H9 (cell line): ENCODE results near the gene ZCCHC7. TPM values are rescaled to one million over a fixed set of nuclear protein-coding genes. Genes with fewer than 3 reads are reported as not detected.

Experiments
- DNase-seq: peaks from one replicate; pipeline ENCODE4 v3.0.0-alpha.2; 2017
- H2AFZ ChIP-seq: one replicate; pipeline ENCODE4 v1.6.1; 2013; ENCODE audit warnings: mild to moderate bottlenecking, low read length, control low read depth, moderate library complexity
- H2AK5ac ChIP-seq: 2 replicates; pipeline ENCODE4 v1.6.1; 2013; ENCODE audit warnings: low read length, control low read depth, mixed read lengths; ENCODE audit not compliant: insufficient read length
- H2BK120ac ChIP-seq: one replicate; pipeline ENCODE4 v1.6.1; 2013; ENCODE audit warnings: low read depth, mild to moderate bottlenecking, low read length, control low read depth, inconsistent platforms; ENCODE audit not compliant: poor library complexity, severe bottlenecking
- H2BK12ac ChIP-seq: 2 replicates; pipeline ENCODE4 v1.6.1; 2013; ENCODE audit warnings: low read length, control low read depth, mixed read lengths, low read depth; ENCODE audit not compliant: insufficient read length
- H2BK15ac ChIP-seq: 2 replicates; pipeline ENCODE4 v1.6.1; 2013; ENCODE audit warnings: low read depth, low read length, control low read depth
- H2BK20ac ChIP-seq: one replicate; pipeline ENCODE4 v1.6.1; 2013; ENCODE audit warnings: low read depth, mild to moderate bottlenecking, low read length, control low read depth, inconsistent platforms; ENCODE audit not compliant: poor library complexity, severe bottlenecking
- H2BK5ac ChIP-seq: 2 replicates; pipeline ENCODE4 v1.6.1; 2013; ENCODE audit warnings: low read length, control low read depth, mixed read lengths; ENCODE audit not compliant: insufficient read length
- H3K14ac ChIP-seq: 2 replicates; pipeline ENCODE4 v1.6.1; 2013; ENCODE audit warnings: low read length, control low read depth; ENCODE audit not compliant: insufficient read depth
- H3K18ac ChIP-seq: 2 replicates; pipeline ENCODE4 v1.6.1; 2013; ENCODE audit warnings: low read depth, mild to moderate bottlenecking, mixed read lengths, low read length, control low read depth; ENCODE audit not compliant: insufficient read length
- H3K23ac ChIP-seq: 2 replicates; pipeline ENCODE4 v1.6.1; 2013; ENCODE audit warnings: low read length, control low read depth, mixed read lengths, low read depth; ENCODE audit not compliant: insufficient read length
- H3K23me2 ChIP-seq: 2 replicates; pipeline ENCODE4 v1.6.1; 2013; ENCODE audit warnings: low read depth, mild to moderate bottlenecking, mixed read lengths, low read length, control low read depth; ENCODE audit not compliant: insufficient read length, poor library complexity, severe bottlenecking
- H3K27ac ChIP-seq: 2 replicates; pipeline ENCODE4 v1.5.1; 2013; ENCODE audit warnings: low read length, control low read depth, mixed read lengths, low read depth; ENCODE audit not compliant: insufficient read length
- H3K27me3 ChIP-seq: 2 replicates; pipeline ENCODE4 v1.6.1; 2013; ENCODE audit warnings: low read length, control low read depth, inconsistent platforms; ENCODE audit not compliant: insufficient read depth
- H3K4ac ChIP-seq: 2 replicates; pipeline ENCODE4 v1.6.1; 2013; ENCODE audit warnings: low read depth, mild to moderate bottlenecking, control low read depth, inconsistent platforms, low read length, moderate library complexity
- H3K4me1 ChIP-seq: 2 replicates; pipeline ENCODE4 v1.6.1; 2013; ENCODE audit warnings: low read length, control low read depth, inconsistent platforms; ENCODE audit not compliant: insufficient read depth
- H3K4me2 ChIP-seq: 2 replicates; pipeline ENCODE4 v1.6.1; 2013; ENCODE audit warnings: low read length, control low read depth, mixed read lengths; ENCODE audit not compliant: insufficient read length, insufficient read depth
- H3K56ac ChIP-seq: 2 replicates; pipeline ENCODE4 v1.6.1; 2013; ENCODE audit warnings: low read depth, mild to moderate bottlenecking, mixed read lengths, low read length, control low read depth; ENCODE audit not compliant: insufficient read length
- H3K79me1 ChIP-seq: 2 replicates; pipeline ENCODE4 v1.6.1; 2013; ENCODE audit warnings: low read depth, mild to moderate bottlenecking, moderate library complexity, low read length, control low read depth, inconsistent platforms; ENCODE audit not compliant: insufficient read depth, poor library complexity, severe bottlenecking
- H3K79me2 ChIP-seq: 2 replicates; pipeline ENCODE4 v1.6.1; 2013; ENCODE audit warnings: low read length, control low read depth, inconsistent platforms; ENCODE audit not compliant: insufficient read depth
- H3K9ac ChIP-seq: 2 replicates; pipeline ENCODE4 v1.6.1; 2013; ENCODE audit warnings: low read length, control low read depth, mixed read lengths; ENCODE audit not compliant: insufficient read length; ENCODE audit errors: extremely low read depth
- H3K9me3 ChIP-seq: one replicate; pipeline ENCODE4 v1.6.1; 2013; ENCODE audit warnings: low read depth, low read length, inconsistent platforms; ENCODE audit not compliant: control insufficient read depth
- H3T11ph ChIP-seq: one replicate; pipeline ENCODE4 v1.6.1; 2013; ENCODE audit warnings: mild to moderate bottlenecking, low read length, control low read depth, inconsistent platforms
- H4K20me1 ChIP-seq: one replicate; pipeline ENCODE4 v1.6.1; 2013; ENCODE audit not compliant: control insufficient read depth, insufficient read length, insufficient read depth
- H4K5ac ChIP-seq: 2 replicates; pipeline ENCODE4 v1.6.1; 2013; ENCODE audit warnings: low read depth, mild to moderate bottlenecking, mixed read lengths, low read length, control low read depth; ENCODE audit not compliant: insufficient read length
- H4K8ac ChIP-seq: replicated peaks from 2 replicates; pipeline ENCODE4 v1.6.1; 2013; ENCODE audit warnings: low read length, control low read depth, mixed read lengths, low read depth; ENCODE audit not compliant: insufficient read length
- H4K91ac ChIP-seq: 2 replicates; pipeline ENCODE4 v1.6.1; 2013; ENCODE audit warnings: low read depth, mild to moderate bottlenecking, moderate library complexity, mixed read lengths, low read length, control low read depth; ENCODE audit not compliant: insufficient read length
- H3K27ac Mint-ChIP-seq, 3 experiments: 2 replicates in 2 of 3; 3 replicates in 1 of 3; pipeline ENCODE4 v1.8.0; 2020 to 2021; ENCODE audit warnings: mixed read lengths in 3 of 3, mild to moderate bottlenecking in 1 of 3, moderate library complexity in 1 of 3
- H3K27me3 Mint-ChIP-seq: 2 replicates; pipeline ENCODE4 v1.8.0; 2021; ENCODE audit warnings: low read depth, mild to moderate bottlenecking, moderate library complexity, mixed read lengths
- H3K36me3 Mint-ChIP-seq, 3 experiments: 2 replicates in 2 of 3; 3 replicates in 1 of 3; pipeline ENCODE4 v1.8.0; 2020 to 2021; ENCODE audit warnings: low read depth in 3 of 3, mixed read lengths in 3 of 3; ENCODE audit not compliant: insufficient read depth in 1 of 3
- H3K4me1 Mint-ChIP-seq, 2 experiments: 2 replicates each; pipeline ENCODE4 v1.8.0; 2020; ENCODE audit warnings: mixed read lengths in 2 of 2
- H3K4me3 Mint-ChIP-seq, 2 experiments: 2 replicates in 1 of 2; 3 replicates in 1 of 2; pipeline ENCODE4 v1.8.0; 2020 to 2021; ENCODE audit warnings: mild to moderate bottlenecking in 2 of 2, mixed read lengths in 2 of 2, moderate library complexity in 1 of 2
- H3K9me3 Mint-ChIP-seq, 2 experiments: 2 replicates in 1 of 2; 3 replicates in 1 of 2; pipeline ENCODE4 v1.8.0; 2020; ENCODE audit warnings: mild to moderate bottlenecking in 2 of 2, mixed read lengths in 2 of 2, moderate library complexity in 1 of 2
- total RNA-seq: library from RNA; stranded (reverse); gene quantifications from 2 replicates; pipeline ENCODE4 v1.2.1, GENCODE V29; 2021
- TF ChIP-seq, protein P1 (sequence below): fragments of 200-600 bp; sonication (generic); conservative IDR thresholded peaks from 3 replicates; pipeline ENCODE4 v1.8.0; 2021; ENCODE audit warnings: antibody characterized with exemption, mild to moderate bottlenecking

The ZCCHC7 gene
- total RNA-seq, 1 experiment from 2014 or later, result 20.3 TPM

DNA sequence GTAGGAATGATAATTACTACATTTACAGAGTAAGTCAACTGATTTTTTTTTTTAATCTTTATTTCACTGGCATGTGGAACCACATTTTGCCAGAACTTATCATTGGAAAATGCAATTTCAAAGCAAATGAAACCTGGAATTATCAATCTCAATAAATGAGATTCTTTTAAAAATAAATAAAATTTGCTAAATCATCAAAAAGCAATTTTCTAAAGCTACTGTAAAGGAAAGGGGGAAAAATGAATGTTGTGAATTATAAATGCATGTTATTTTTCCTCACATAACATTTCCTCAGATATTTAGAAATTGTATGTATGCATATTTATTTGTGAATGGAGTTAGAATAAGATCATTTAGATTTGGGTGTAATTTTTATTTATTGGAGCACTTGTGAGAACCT lies 212.2 kb downstream of the ZCCHC7 start:
- no peaks in the 10 kb centered on the region for H3K79me2 ChIP-seq
- H2BK20ac ChIP-seq, result no peak overlapping the region
- no peak overlapping the region for H3K4me2 ChIP-seq
- no peak overlapping the region for H4K8ac ChIP-seq
- H3K4ac ChIP-seq, result no peak overlapping the region
- no peaks in the 10 kb centered on the region for H3K9me3 Mint-ChIP-seq
- H4K5ac ChIP-seq, result no peak overlapping the region
- no peak overlapping the region for H3K4me3 Mint-ChIP-seq
- H3K4me1 ChIP-seq, result no peaks in the 10 kb centered on the region
- no peak overlapping the region for H3K27ac ChIP-seq
- no peaks in the 10 kb centered on the region for H4K20me1 ChIP-seq
- no peak for DNase-seq
- no peak overlapping the region for H3T11ph ChIP-seq
- no peak overlapping the region for H2BK5ac ChIP-seq
- H3K4me1 Mint-ChIP-seq, result peaks cover 6 to 12% of the 10 kb centered on the region in 2 experiments
- H3K27ac Mint-ChIP-seq, result no peak overlapping the region
- no peaks in the 10 kb centered on the region for H3K79me1 ChIP-seq
- no peak overlapping the region for H2BK120ac ChIP-seq
- no peak overlapping the region for H3K56ac ChIP-seq
- no peak overlapping the region for H2AK5ac ChIP-seq
- H3K18ac ChIP-seq, result no peak overlapping the region
- no peaks in the 10 kb centered on the region for H3K27me3 ChIP-seq
- TF ChIP-seq, protein P1, sequence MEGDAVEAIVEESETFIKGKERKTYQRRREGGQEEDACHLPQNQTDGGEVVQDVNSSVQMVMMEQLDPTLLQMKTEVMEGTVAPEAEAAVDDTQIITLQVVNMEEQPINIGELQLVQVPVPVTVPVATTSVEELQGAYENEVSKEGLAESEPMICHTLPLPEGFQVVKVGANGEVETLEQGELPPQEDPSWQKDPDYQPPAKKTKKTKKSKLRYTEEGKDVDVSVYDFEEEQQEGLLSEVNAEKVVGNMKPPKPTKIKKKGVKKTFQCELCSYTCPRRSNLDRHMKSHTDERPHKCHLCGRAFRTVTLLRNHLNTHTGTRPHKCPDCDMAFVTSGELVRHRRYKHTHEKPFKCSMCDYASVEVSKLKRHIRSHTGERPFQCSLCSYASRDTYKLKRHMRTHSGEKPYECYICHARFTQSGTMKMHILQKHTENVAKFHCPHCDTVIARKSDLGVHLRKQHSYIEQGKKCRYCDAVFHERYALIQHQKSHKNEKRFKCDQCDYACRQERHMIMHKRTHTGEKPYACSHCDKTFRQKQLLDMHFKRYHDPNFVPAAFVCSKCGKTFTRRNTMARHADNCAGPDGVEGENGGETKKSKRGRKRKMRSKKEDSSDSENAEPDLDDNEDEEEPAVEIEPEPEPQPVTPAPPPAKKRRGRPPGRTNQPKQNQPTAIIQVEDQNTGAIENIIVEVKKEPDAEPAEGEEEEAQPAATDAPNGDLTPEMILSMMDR, result no peak
- no peaks in the 10 kb centered on the region for H3K36me3 Mint-ChIP-seq
- H4K91ac ChIP-seq, result no peak overlapping the region
- H3K9ac ChIP-seq, result no peak overlapping the region
- H2BK15ac ChIP-seq, result no peak overlapping the region
- no peak overlapping the region for H2BK12ac ChIP-seq
- no peaks in the 10 kb centered on the region for H3K9me3 ChIP-seq
- H2AFZ ChIP-seq, result no peak overlapping the region
- H3K23me2 ChIP-seq, result no peaks in the 10 kb centered on the region
- H3K14ac ChIP-seq, result no peak overlapping the region
- H3K23ac ChIP-seq, result no peak overlapping the region
- H3K27me3 Mint-ChIP-seq, result no peaks in the 10 kb centered on the region
